B cell (primary cell): ENCODE results near the gene RAE1. TPM values are rescaled to one million over a fixed set of nuclear protein-coding genes. Genes with fewer than 3 reads are reported as not detected.

Experiments
- ATAC-seq: fragments of 200-7000 bp; cut with Tn5 transposase; one replicate; pipeline ENCODE4 v1.10.0; 2021; ENCODE audit warnings: low read depth, mild to moderate bottlenecking, moderate number of reproducible peaks, moderate library complexity
- CTCF ChIA-PET: fragments of 350-600 bp; sonication (Branson Sonifier 250); formaldehyde crosslinking; loops from one replicate; lab custom pipeline; 2021; ENCODE audit warnings: antibody characterized with exemption, inconsistent platforms; lab: Charles Lee
- POLR2A ChIA-PET: fragments of 350-600 bp; sonication (Branson Sonifier 250); formaldehyde crosslinking; loops from one replicate; lab custom pipeline; 2021; ENCODE audit warnings: antibody characterized with exemption; lab: Charles Lee
- DNase-seq: peaks from one replicate; pipeline ENCODE4 v3.0.0; 2013
- H2AFZ ChIP-seq: 2 replicates; pipeline ENCODE4 v1.6.1; 2012; ENCODE audit warnings: mild to moderate bottlenecking, low read depth, low read length; ENCODE audit not compliant: insufficient read depth, poor library complexity, severe bottlenecking
- H3K27ac ChIP-seq, 2 donors: 1 replicate in 1 of 2; 2 replicates in 1 of 2; pipeline ENCODE4 v1.5.1; 2012 to 2013; ENCODE audit warnings: low read length in 2 of 2, mild to moderate bottlenecking in 2 of 2, moderate library complexity in 1 of 2
- H3K27me3 ChIP-seq, 4 experiments: fragments of 200-600 bp in 1 of 4; sonication (generic) in 1 of 4; replicated peaks in 1 of 4; 1 replicate in 2 of 4; 2 replicates in 2 of 4; pipeline versions ENCODE4 v1.6.1 to v1.7.0; 2013 to 2016; ENCODE audit warnings: low read length in 3 of 4, mild to moderate bottlenecking in 2 of 4, mixed read lengths in 1 of 4, moderate library complexity in 1 of 4; ENCODE audit not compliant: insufficient read depth in 4 of 4, control insufficient read depth in 3 of 4; ENCODE audit errors: control extremely low read depth in 1 of 4
- H3K36me3 ChIP-seq, 2 experiments: replicated peaks in 1 of 2; 1 replicate in 1 of 2; 2 replicates in 1 of 2; pipeline versions ENCODE4 v1.6.1 to v1.7.1; 2013; ENCODE audit warnings: low read length in 1 of 2; ENCODE audit not compliant: insufficient read depth in 2 of 2, control insufficient read depth in 1 of 2; ENCODE audit errors: control extremely low read depth in 1 of 2, extremely low read depth in 1 of 2
- H3K4me1 ChIP-seq, 2 donors: fragments of 200-600 bp in 1 of 2; sonication (generic) in 1 of 2; 1 replicate in 1 of 2; 2 replicates in 1 of 2; pipeline versions ENCODE4 v1.5.1 to v1.6.1; 2013 to 2017; ENCODE audit warnings: low read length in 2 of 2; ENCODE audit not compliant: control insufficient read depth in 2 of 2, insufficient read depth in 2 of 2
- H3K4me2 ChIP-seq: replicated peaks from 2 replicates; pipeline ENCODE3; 2012; ENCODE audit warnings: mild to moderate bottlenecking, low read depth, low read length; ENCODE audit not compliant: poor library complexity, severe bottlenecking
- H3K4me3 ChIP-seq, 5 experiments: fragments of 200-600 bp in 1 of 5; sonication (generic) in 1 of 5; 1 replicate in 3 of 5; 2 replicates in 2 of 5; pipeline versions ENCODE4 v1.5.1 to v1.7.0; 2011 to 2016; ENCODE audit warnings: low read length in 4 of 5, mild to moderate bottlenecking in 4 of 5, low read depth in 2 of 5, control low read depth in 1 of 5, moderate library complexity in 1 of 5; ENCODE audit not compliant: insufficient read depth in 1 of 5; ENCODE audit errors: control extremely low read depth in 1 of 5, extremely low read depth in 1 of 5
- H3K79me2 ChIP-seq: fragments of 200-600 bp; sonication (generic); one replicate; pipeline ENCODE4 v1.6.0; 2016; ENCODE audit warnings: low read length; ENCODE audit not compliant: control insufficient read depth, insufficient read depth
- H3K9ac ChIP-seq: fragments of 200-600 bp; sonication (generic); 2 replicates; pipeline ENCODE4 v1.6.1; 2017; ENCODE audit warnings: mild to moderate bottlenecking, low read length, moderate library complexity
- H3K9me3 ChIP-seq, 3 donors: one replicate each; pipeline versions ENCODE4 v1.6.1 to v1.7.1; 2013; ENCODE audit warnings: low read length in 2 of 3; ENCODE audit not compliant: control insufficient read depth in 2 of 3, insufficient read depth in 1 of 3; ENCODE audit errors: control extremely low read depth in 1 of 3
- H4K20me1 ChIP-seq: 2 replicates; pipeline ENCODE4 v1.6.0; 2012; ENCODE audit warnings: mild to moderate bottlenecking, low read length; ENCODE audit not compliant: insufficient read depth, control insufficient read depth, poor library complexity, severe bottlenecking
- H3K27ac Mint-ChIP-seq: one replicate; pipeline ENCODE4 v1.8.0; 2021; ENCODE audit warnings: mixed read lengths
- H3K27me3 Mint-ChIP-seq: one replicate; pipeline ENCODE4 v1.8.0; 2021; ENCODE audit warnings: mixed read lengths
- H3K4me1 Mint-ChIP-seq: one replicate; pipeline ENCODE4 v1.8.0; 2021; ENCODE audit warnings: mixed read lengths
- H3K4me3 Mint-ChIP-seq: one replicate; pipeline ENCODE4 v1.8.0; 2021; ENCODE audit warnings: mixed read lengths
- H3K9me3 Mint-ChIP-seq: one replicate; pipeline ENCODE4 v1.8.0; 2022; ENCODE audit warnings: mixed read lengths; ENCODE audit not compliant: insufficient read depth
- EZH2 ChIP-seq: IDR thresholded peaks from 2 replicates; pipeline ENCODE4 v1.6.1; 2012; ENCODE audit warnings: borderline replicate concordance, low read depth, mild to moderate bottlenecking, moderate library complexity, low read length; ENCODE audit not compliant: insufficient read depth, poor library complexity, severe bottlenecking
- WGBS: methylation state at CpG from one replicate; pipeline ENCODE4 v1.1.5; 2013; ENCODE audit warnings: missing lambda C conversion rate; ENCODE audit not compliant: insufficient coverage; 5-methylcytosine and 5-hydroxymethylcytosine counted together
- intact Hi-C: fragments of 100-400 bp; cut with micrococcal nuclease; formaldehyde crosslinking; loops from one replicate; pipeline ENCODE4 v1.10.0; 2022
- polyA plus RNA-seq: library from polyadenylated mRNA; depleted of rRNA; stranded (reverse); fragments of >200 nt; gene quantifications from 2 replicates; pipeline ENCODE4 v1.2.3, GENCODE V29; 2012
- total RNA-seq, 2 donors: library from RNA; stranded (reverse); fragments of 120-200 nt in 1 of 2; gene quantifications; 1 replicate in 1 of 2; 2 replicates in 1 of 2; pipeline versions ENCODE4 v1.2.3 to v1.2.4, GENCODE V29; 2013 to 2022
- TF ChIP-seq, protein P1 (sequence below): fragments of 200-600 bp; IDR thresholded peaks from one replicate; pipeline ENCODE4 v1.8.0; 2022; ENCODE audit warnings: antibody characterized with exemption, mild to moderate bottlenecking

The RAE1 gene
- total and polyA plus RNA-seq, 2 donors (not counting 1 experiment from before 2014, with no cell fraction given), result 32.6 to 33.3 TPM

DNA sequence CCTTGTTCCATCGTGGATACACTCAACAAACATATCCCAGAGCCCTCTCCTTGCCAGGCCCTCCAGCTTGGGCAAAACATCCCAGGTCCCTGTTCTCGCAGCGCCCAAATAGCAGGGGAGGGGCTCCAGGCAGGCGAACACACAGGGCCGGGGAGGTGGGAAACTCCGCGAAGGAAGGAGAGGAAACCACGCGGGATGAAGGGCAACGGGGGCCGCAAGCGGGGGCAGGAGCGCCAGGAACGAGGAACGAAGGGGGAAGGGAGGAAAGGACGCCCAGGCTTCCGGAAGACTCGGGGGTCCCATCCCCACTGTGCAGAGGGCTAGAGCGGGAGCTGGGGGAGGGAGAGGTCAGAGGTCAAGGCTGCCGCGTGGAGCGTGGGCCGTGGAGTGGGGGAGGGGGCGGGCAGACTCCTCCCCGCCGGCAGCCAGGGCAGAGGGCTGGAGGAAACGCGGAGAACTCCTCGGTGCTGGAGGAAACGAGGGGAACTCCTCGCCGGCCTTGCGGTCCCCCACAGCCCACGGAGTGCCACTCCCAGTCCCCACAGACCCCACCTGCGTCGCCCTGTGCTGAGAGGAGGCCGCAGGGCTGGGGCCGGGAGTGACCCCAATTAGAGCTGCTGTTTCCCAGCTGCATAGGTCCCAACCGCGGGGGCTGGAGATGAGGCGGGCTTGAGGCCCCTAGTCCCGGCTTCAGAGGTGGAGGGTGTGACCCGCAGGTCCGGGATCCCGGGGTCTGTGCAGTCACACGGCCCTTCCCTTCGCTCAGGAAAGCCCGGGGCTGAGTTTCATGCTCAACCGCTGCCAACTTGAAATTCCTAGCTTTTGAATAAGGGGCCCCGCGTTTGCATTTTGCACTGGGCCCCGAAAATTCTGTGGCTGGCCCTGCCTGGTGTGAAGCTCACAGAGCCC is 38.9 kb downstream of the RAE1 start:
- peak overlapping the region; percentile 92 for H3K4me3 Mint-ChIP-seq
- no peaks in the 10 kb centered on the region for H3K9me3 ChIP-seq
- no peaks in the 10 kb centered on the region for H3K27me3 Mint-ChIP-seq
- no peaks in the 10 kb centered on the region for H3K27me3 ChIP-seq
- POLR2A ChIA-PET, result interaction anchor here (0.7 to 7.4 kb wide), 12 partner anchors 10 to 240 kb away, joined by 3 to 109 read pairs (median 4); partner anchors contain the start of gene ZBP1
- peak overlapping the region; percentile 98 for H3K27ac Mint-ChIP-seq
- peaks cover 30% of the 10 kb centered on the region for H4K20me1 ChIP-seq
- peaks cover 42 to 54% of the 10 kb centered on the region in 2 donors for H3K4me1 ChIP-seq
- peak overlapping the region; percentile 66 for H2AFZ ChIP-seq
- H3K4me2 ChIP-seq, result peak overlapping the region; percentile 93
- CTCF ChIA-PET, result interaction anchor here (0.8 to 4.6 kb wide), 27 partner anchors 8 to 237 kb away, joined by 3 to 66 read pairs (median 5); partner anchors contain the start of gene ZBP1
- H3K9me3 Mint-ChIP-seq, result no peaks in the 10 kb centered on the region
- H3K4me1 Mint-ChIP-seq, result peaks cover 39% of the 10 kb centered on the region
- peak overlapping the region; percentile 90 to 97 for H3K27ac ChIP-seq
- DNase-seq (peak; percentile 82), ATAC-seq (peak; percentile 9)
- WGBS, result 3% methylated on average over 52 of the region's 52 CpGs
- H3K36me3 ChIP-seq, result peaks cover 3 to 31% of the 10 kb centered on the region in 2 experiments
- TF ChIP-seq, protein P1, sequence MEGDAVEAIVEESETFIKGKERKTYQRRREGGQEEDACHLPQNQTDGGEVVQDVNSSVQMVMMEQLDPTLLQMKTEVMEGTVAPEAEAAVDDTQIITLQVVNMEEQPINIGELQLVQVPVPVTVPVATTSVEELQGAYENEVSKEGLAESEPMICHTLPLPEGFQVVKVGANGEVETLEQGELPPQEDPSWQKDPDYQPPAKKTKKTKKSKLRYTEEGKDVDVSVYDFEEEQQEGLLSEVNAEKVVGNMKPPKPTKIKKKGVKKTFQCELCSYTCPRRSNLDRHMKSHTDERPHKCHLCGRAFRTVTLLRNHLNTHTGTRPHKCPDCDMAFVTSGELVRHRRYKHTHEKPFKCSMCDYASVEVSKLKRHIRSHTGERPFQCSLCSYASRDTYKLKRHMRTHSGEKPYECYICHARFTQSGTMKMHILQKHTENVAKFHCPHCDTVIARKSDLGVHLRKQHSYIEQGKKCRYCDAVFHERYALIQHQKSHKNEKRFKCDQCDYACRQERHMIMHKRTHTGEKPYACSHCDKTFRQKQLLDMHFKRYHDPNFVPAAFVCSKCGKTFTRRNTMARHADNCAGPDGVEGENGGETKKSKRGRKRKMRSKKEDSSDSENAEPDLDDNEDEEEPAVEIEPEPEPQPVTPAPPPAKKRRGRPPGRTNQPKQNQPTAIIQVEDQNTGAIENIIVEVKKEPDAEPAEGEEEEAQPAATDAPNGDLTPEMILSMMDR, result no peak
- TF ChIP-seq EZH2, result no peak
- peak overlapping the region in 4 of 5 experiments; percentile 41 to 55 (median 46) for H3K4me3 ChIP-seq
- peak overlapping the region; percentile 62 for H3K9ac ChIP-seq
- intact Hi-C loops, result loop anchor here (1.0 to 10.0 kb wide), 7 partner anchors 8 to 1615 kb away; partner anchors contain the start of genes CTSZ, RAE1 and ZBP1
- peaks cover 33% of the 10 kb centered on the region for H3K79me2 ChIP-seq
